ENCODE results near the gene ZMYND15.

ZMYND15 gene

DNA sequence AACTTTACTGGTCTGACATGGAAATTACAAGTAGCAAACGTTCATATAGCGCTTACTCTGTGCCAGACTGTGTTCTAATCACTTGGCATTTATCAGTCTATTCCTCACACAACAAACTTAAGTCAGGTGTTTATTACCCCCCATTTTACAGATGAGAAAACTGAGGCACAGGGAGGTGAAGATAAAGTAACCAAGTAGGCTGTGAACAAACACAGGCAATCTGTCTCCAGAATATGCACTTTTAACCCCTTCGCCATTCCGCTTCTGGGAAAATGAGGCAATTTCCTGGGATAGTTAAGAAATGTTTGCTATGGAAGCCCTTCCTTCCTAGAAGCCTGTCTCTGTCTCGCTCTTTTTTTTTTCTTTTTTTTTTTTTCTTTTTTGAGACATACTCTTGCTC, 12.3 kb downstream of the ZMYND15 start:
- no peak overlapping the region for H3K4me3 ChIP-seq (replicated peaks; ENCODE audit: low read depth, low read length)
- TF ChIP-seq CTCF (IDR thresholded peaks at IDR 0.05; ENCODE audit: low read length, missing control alignments), result no peak
- peak; percentile 73 for DNase-seq (ENCODE audit: low read depth)

DNA sequence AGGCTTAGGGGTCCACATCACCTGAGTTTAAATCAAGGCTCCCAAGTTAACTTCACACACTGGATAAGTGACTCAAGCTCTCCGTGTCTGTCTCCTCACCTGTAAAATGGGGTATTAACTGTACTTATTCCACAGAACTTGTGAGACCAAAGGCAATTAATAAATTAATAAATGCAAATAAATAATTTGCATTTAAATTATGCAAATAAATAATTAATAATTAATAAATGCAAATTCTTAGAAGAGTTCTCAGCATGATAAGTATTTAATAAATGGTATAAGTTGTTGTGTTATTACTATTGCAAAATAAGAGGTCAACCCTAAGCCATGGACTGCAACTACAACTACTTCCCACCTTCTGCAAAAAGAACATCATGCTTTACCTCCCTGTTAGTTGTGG, 13.8 kb downstream of the ZMYND15 start:
- TF ChIP-seq CTCF (IDR thresholded peaks at IDR 0.05; ENCODE audit: low read length, missing control alignments), result no peak
- H3K4me3 ChIP-seq (replicated peaks; ENCODE audit: low read depth, low read length), result no peak overlapping the region
- DNase-seq (ENCODE audit: low read depth), result no peak

GRCh38 chr17:4759776-4760236, 20.2 kb downstream of the ZMYND15 start:
- no peak for DNase-seq (ENCODE audit: low read depth)
- no peak overlapping the region for H3K4me3 ChIP-seq (replicated peaks; ENCODE audit: low read depth, low read length)
- TF ChIP-seq CTCF (IDR thresholded peaks at IDR 0.05; ENCODE audit: low read length, missing control alignments), result no peak

GRCh38 chr17:4764595-4764994, 25.0 kb downstream of the ZMYND15 start:
- no peak overlapping the region for H3K4me3 ChIP-seq (replicated peaks; ENCODE audit: low read depth, low read length)
- no peak for DNase-seq (ENCODE audit: low read depth)
- TF ChIP-seq CTCF (IDR thresholded peaks at IDR 0.05; ENCODE audit: low read length, missing control alignments), result no peak

DNA sequence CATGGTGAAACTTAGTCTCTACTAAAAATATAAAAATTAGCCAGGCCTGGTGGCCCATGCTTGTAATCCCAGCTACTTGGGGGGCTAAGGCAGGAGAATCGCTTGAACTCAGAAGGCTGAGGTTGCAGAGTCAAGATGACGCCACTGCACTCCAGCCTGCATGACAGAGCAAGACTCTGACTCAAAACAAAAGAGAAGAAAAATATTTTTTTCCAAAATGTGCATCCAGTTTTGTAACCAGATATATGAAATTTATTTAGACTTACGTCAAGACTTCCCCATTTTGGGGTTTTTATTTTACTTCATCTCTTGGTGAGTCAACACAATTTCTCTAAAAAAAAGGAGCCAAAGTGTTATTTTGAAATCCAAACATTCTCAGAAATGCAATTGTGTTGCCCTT, 26.6 kb downstream of the ZMYND15 start:
- TF ChIP-seq CTCF (IDR thresholded peaks at IDR 0.05; ENCODE audit: low read length, missing control alignments), result no peak
- no peak for DNase-seq (ENCODE audit: low read depth)
- no peak overlapping the region for H3K4me3 ChIP-seq (replicated peaks; ENCODE audit: low read depth, low read length)

GRCh38 chr17:4766723-4767122, 27.1 kb downstream of the ZMYND15 start:
- H3K4me3 ChIP-seq (replicated peaks; ENCODE audit: low read depth, low read length), result no peak overlapping the region
- DNase-seq (ENCODE audit: low read depth), result no peak
- no peak for TF ChIP-seq CTCF (IDR thresholded peaks at IDR 0.05; ENCODE audit: low read length, missing control alignments)

DNA sequence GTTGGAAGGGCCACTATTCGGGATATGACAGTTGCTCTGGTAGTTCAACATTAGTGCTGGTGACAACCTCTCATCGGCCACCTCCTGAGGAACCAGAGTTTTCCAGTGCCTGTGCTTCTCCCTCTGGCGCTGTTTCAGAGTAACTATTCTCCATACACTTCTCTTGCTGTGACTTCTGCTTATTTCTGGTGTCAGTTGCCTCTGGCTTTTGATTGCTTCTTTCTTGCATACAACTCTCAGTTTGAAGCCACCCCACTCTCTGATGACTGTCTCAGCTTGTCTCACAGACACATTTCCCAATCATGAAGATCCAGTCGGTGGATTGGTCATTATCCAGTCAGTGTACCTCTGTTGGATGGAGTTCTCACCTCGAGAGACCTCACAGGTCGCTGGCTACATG, 28.7 kb downstream of the ZMYND15 start:
- H3K4me3 ChIP-seq (replicated peaks; ENCODE audit: low read depth, low read length), result no peak overlapping the region
- no peak for TF ChIP-seq CTCF (IDR thresholded peaks at IDR 0.05; ENCODE audit: low read length, missing control alignments)
- DNase-seq (ENCODE audit: low read depth), result no peak

Data from fibroblast of pulmonary artery (primary cell).